H1 (cell line): Measurements from ENCODE around the gene HBS1L.

Experiments
- ATF3 ChIP-seq: IDR thresholded peaks from 2 replicates; pipeline ENCODE4 v1.6.1; 2011; ENCODE audit warnings: low read depth, mild to moderate bottlenecking, low read length; ENCODE audit not compliant: insufficient read depth
- CTCF ChIP-seq, 3 experiments: IDR thresholded peaks; 1 replicate in 2 of 3; 2 replicates in 1 of 3; pipeline versions ENCODE4 v1.5.1 to v1.6.1; 2011; ENCODE audit warnings: low read length in 3 of 3, mild to moderate bottlenecking in 3 of 3, inconsistent platforms in 2 of 3, low read depth in 1 of 3, moderate library complexity in 1 of 3; ENCODE audit not compliant: insufficient read depth in 1 of 3; ENCODE audit errors: control extremely low read depth in 1 of 3
- KDM5A ChIP-seq: fragments of 200-600 bp; IDR thresholded peaks from 2 replicates; pipeline ENCODE4 v1.7.1; 2012; ENCODE audit warnings: mild to moderate bottlenecking, low read length, inconsistent platforms, mixed read lengths
- NANOG ChIP-seq: IDR thresholded peaks from 2 replicates; pipeline ENCODE4 v1.6.1; 2011; ENCODE audit warnings: low read length, low read depth, mild to moderate bottlenecking, inconsistent platforms; ENCODE audit not compliant: insufficient read depth, poor library complexity, severe bottlenecking
- POLR2AphosphoS5 ChIP-seq: IDR thresholded peaks from 2 replicates; pipeline ENCODE4 v1.6.1; 2011; ENCODE audit warnings: low read depth, low read length
- SP1 ChIP-seq: IDR thresholded peaks from 2 replicates; pipeline ENCODE4 v1.6.1; 2011; ENCODE audit warnings: low read depth, low read length
- SUZ12 ChIP-seq: fragments of 200-600 bp; sonication (generic); IDR thresholded peaks from 2 replicates; pipeline ENCODE4 v1.6.1; 2012; ENCODE audit warnings: mild to moderate bottlenecking, inconsistent platforms, low read length, moderate library complexity, mixed read lengths
- TAF1 ChIP-seq: IDR thresholded peaks from 2 replicates; pipeline ENCODE4 v1.6.1; 2011; ENCODE audit warnings: mild to moderate bottlenecking, low read depth, low read length
- USF2 ChIP-seq: IDR thresholded peaks from 2 replicates; pipeline ENCODE4 v1.6.1; 2011; ENCODE audit warnings: low read length, improper control_type of control experiment

- TF ChIP-seq CTCF (IDR thresholded peaks at IDR 0.05; ENCODE audit: control extremely low read depth in 1 of 3, insufficient read depth in 1 of 3, low read depth in 1 of 3, low read length in 3 of 3) (no peak), ATF3 (no peak), NANOG (no peak), KDM5A (no peak), SUZ12 (no peak), POLR2AphosphoS5 (no peak), TAF1 (no peak), SP1 (no peak), USF2 (no peak)
These were observed 7.3 kb downstream of the HBS1L start for GRCh38 chr6:135047336-135047735.
